B cell (primary cell): ENCODE data around the gene FUNDC2. TPM values are rescaled to one million over a fixed set of nuclear protein-coding genes. Genes with fewer than 3 reads are reported as not detected.

Experiments
- ATAC-seq: fragments of 200-7000 bp; cut with Tn5 transposase; one replicate; pipeline ENCODE4 v1.10.0; 2021; ENCODE audit warnings: low read depth, mild to moderate bottlenecking, moderate number of reproducible peaks, moderate library complexity
- CTCF ChIA-PET: fragments of 350-600 bp; sonication (Branson Sonifier 250); formaldehyde crosslinking; loops from one replicate; lab custom pipeline; 2021; ENCODE audit warnings: antibody characterized with exemption, inconsistent platforms; lab: Charles Lee
- POLR2A ChIA-PET: fragments of 350-600 bp; sonication (Branson Sonifier 250); formaldehyde crosslinking; loops from one replicate; lab custom pipeline; 2021; ENCODE audit warnings: antibody characterized with exemption; lab: Charles Lee
- DNase-seq: peaks from one replicate; pipeline ENCODE4 v3.0.0; 2013
- H2AFZ ChIP-seq: 2 replicates; pipeline ENCODE4 v1.6.1; 2012; ENCODE audit warnings: mild to moderate bottlenecking, low read depth, low read length; ENCODE audit not compliant: insufficient read depth, poor library complexity, severe bottlenecking
- H3K27ac ChIP-seq, 2 donors: 1 replicate in 1 of 2; 2 replicates in 1 of 2; pipeline ENCODE4 v1.5.1; 2012 to 2013; ENCODE audit warnings: low read length in 2 of 2, mild to moderate bottlenecking in 2 of 2, moderate library complexity in 1 of 2
- H3K27me3 ChIP-seq, 4 experiments: fragments of 200-600 bp in 1 of 4; sonication (generic) in 1 of 4; replicated peaks in 1 of 4; 1 replicate in 2 of 4; 2 replicates in 2 of 4; pipeline versions ENCODE4 v1.6.1 to v1.7.0; 2013 to 2016; ENCODE audit warnings: low read length in 3 of 4, mild to moderate bottlenecking in 2 of 4, mixed read lengths in 1 of 4, moderate library complexity in 1 of 4; ENCODE audit not compliant: insufficient read depth in 4 of 4, control insufficient read depth in 3 of 4; ENCODE audit errors: control extremely low read depth in 1 of 4
- H3K36me3 ChIP-seq, 2 experiments: replicated peaks in 1 of 2; 1 replicate in 1 of 2; 2 replicates in 1 of 2; pipeline versions ENCODE4 v1.6.1 to v1.7.1; 2013; ENCODE audit warnings: low read length in 1 of 2; ENCODE audit not compliant: insufficient read depth in 2 of 2, control insufficient read depth in 1 of 2; ENCODE audit errors: control extremely low read depth in 1 of 2, extremely low read depth in 1 of 2
- H3K4me1 ChIP-seq, 2 donors: fragments of 200-600 bp in 1 of 2; sonication (generic) in 1 of 2; 1 replicate in 1 of 2; 2 replicates in 1 of 2; pipeline versions ENCODE4 v1.5.1 to v1.6.1; 2013 to 2017; ENCODE audit warnings: low read length in 2 of 2; ENCODE audit not compliant: control insufficient read depth in 2 of 2, insufficient read depth in 2 of 2
- H3K4me2 ChIP-seq: replicated peaks from 2 replicates; pipeline ENCODE3; 2012; ENCODE audit warnings: mild to moderate bottlenecking, low read depth, low read length; ENCODE audit not compliant: poor library complexity, severe bottlenecking
- H3K4me3 ChIP-seq, 5 experiments: fragments of 200-600 bp in 1 of 5; sonication (generic) in 1 of 5; 1 replicate in 3 of 5; 2 replicates in 2 of 5; pipeline versions ENCODE4 v1.5.1 to v1.7.0; 2011 to 2016; ENCODE audit warnings: low read length in 4 of 5, mild to moderate bottlenecking in 4 of 5, low read depth in 2 of 5, control low read depth in 1 of 5, moderate library complexity in 1 of 5; ENCODE audit not compliant: insufficient read depth in 1 of 5; ENCODE audit errors: control extremely low read depth in 1 of 5, extremely low read depth in 1 of 5
- H3K79me2 ChIP-seq: fragments of 200-600 bp; sonication (generic); one replicate; pipeline ENCODE4 v1.6.0; 2016; ENCODE audit warnings: low read length; ENCODE audit not compliant: control insufficient read depth, insufficient read depth
- H3K9ac ChIP-seq: fragments of 200-600 bp; sonication (generic); 2 replicates; pipeline ENCODE4 v1.6.1; 2017; ENCODE audit warnings: mild to moderate bottlenecking, low read length, moderate library complexity
- H3K9me3 ChIP-seq, 3 donors: one replicate each; pipeline versions ENCODE4 v1.6.1 to v1.7.1; 2013; ENCODE audit warnings: low read length in 2 of 3; ENCODE audit not compliant: control insufficient read depth in 2 of 3, insufficient read depth in 1 of 3; ENCODE audit errors: control extremely low read depth in 1 of 3
- H4K20me1 ChIP-seq: 2 replicates; pipeline ENCODE4 v1.6.0; 2012; ENCODE audit warnings: mild to moderate bottlenecking, low read length; ENCODE audit not compliant: insufficient read depth, control insufficient read depth, poor library complexity, severe bottlenecking
- H3K27ac Mint-ChIP-seq: one replicate; pipeline ENCODE4 v1.8.0; 2021; ENCODE audit warnings: mixed read lengths
- H3K27me3 Mint-ChIP-seq: one replicate; pipeline ENCODE4 v1.8.0; 2021; ENCODE audit warnings: mixed read lengths
- H3K4me1 Mint-ChIP-seq: one replicate; pipeline ENCODE4 v1.8.0; 2021; ENCODE audit warnings: mixed read lengths
- H3K4me3 Mint-ChIP-seq: one replicate; pipeline ENCODE4 v1.8.0; 2021; ENCODE audit warnings: mixed read lengths
- H3K9me3 Mint-ChIP-seq: one replicate; pipeline ENCODE4 v1.8.0; 2022; ENCODE audit warnings: mixed read lengths; ENCODE audit not compliant: insufficient read depth
- CTCF ChIP-seq: fragments of 200-600 bp; IDR thresholded peaks from one replicate; pipeline ENCODE4 v1.8.0; 2022; ENCODE audit warnings: antibody characterized with exemption, mild to moderate bottlenecking
- EZH2 ChIP-seq: IDR thresholded peaks from 2 replicates; pipeline ENCODE4 v1.6.1; 2012; ENCODE audit warnings: borderline replicate concordance, low read depth, mild to moderate bottlenecking, moderate library complexity, low read length; ENCODE audit not compliant: insufficient read depth, poor library complexity, severe bottlenecking
- WGBS: methylation state at CpG from one replicate; pipeline ENCODE4 v1.1.5; 2013; ENCODE audit warnings: missing lambda C conversion rate; ENCODE audit not compliant: insufficient coverage; 5-methylcytosine and 5-hydroxymethylcytosine counted together
- intact Hi-C: fragments of 100-400 bp; cut with micrococcal nuclease; formaldehyde crosslinking; loops from one replicate; pipeline ENCODE4 v1.10.0; 2022
- polyA plus RNA-seq: library from polyadenylated mRNA; depleted of rRNA; stranded (reverse); fragments of >200 nt; gene quantifications from 2 replicates; pipeline ENCODE4 v1.2.3, GENCODE V29; 2012
- total RNA-seq, 2 donors: library from RNA; stranded (reverse); fragments of 120-200 nt in 1 of 2; gene quantifications; 1 replicate in 1 of 2; 2 replicates in 1 of 2; pipeline versions ENCODE4 v1.2.3 to v1.2.4, GENCODE V29; 2013 to 2022

Gene FUNDC2
- total and polyA plus RNA-seq, 2 donors (not counting 1 experiment from before 2014, with no cell fraction given): 32.3 to 46.5 TPM

DNA sequence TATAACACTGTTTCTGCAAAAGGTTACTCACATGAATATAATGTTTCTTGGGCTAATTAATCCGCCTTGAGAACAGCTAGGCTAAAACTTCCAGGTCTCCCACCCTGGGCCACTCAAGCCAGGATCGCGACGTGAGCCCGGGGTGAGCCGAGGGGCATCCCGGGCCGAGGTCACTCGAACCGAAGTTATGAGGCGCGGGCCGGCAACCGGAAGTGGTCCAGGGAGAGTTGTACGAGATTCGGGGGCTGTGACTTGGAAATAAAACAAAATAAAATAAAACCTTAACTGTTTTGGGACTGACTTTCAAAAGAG is 44.0 kb downstream of the FUNDC2 start:
- Mint-ChIP-seq H3K4me1 (peaks cover 49% of the 10 kb centered on the region), H3K27me3 (no peaks in the 10 kb centered on the region), H3K27ac (peak overlapping the region; percentile 87), H3K9me3 (no peaks in the 10 kb centered on the region), H3K4me3 (peak overlapping the region; percentile 85)
- ChIA-PET CTCF (interaction anchor here (0.9 kb wide), 1 partner anchor 44 kb away, joined by 6 read pairs; the partner anchor contains the start of gene FUNDC2), POLR2A (interaction anchor here (1.8 kb wide), 1 partner anchor 44 kb away, joined by 7 read pairs; the partner anchor contains the start of gene FUNDC2)
- DNase-seq (no peak), ATAC-seq (peak; percentile 1)
- intact Hi-C loops: no loop called here
- Histone ChIP-seq H3K79me2 (peaks cover 14% of the 10 kb centered on the region), H2AFZ (peak overlapping the region; percentile 65), H4K20me1 (no peaks in the 10 kb centered on the region), H3K4me1 (peaks cover 17 to 34% of the 10 kb centered on the region in 2 donors), H3K9ac (peak overlapping the region; percentile 78), H3K4me3 (peak overlapping the region; percentile 62 to 81 (median 77)), H3K27ac (peak overlapping the region; percentile 88 to 89), H3K27me3 (no peaks in the 10 kb centered on the region), H3K4me2 (peak overlapping the region; percentile 70), H3K9me3 (no peaks in the 10 kb centered on the region), H3K36me3 (no peaks in the 10 kb centered on the region)
- TF ChIP-seq EZH2 (no peak), CTCF (no peak)
- WGBS: no CpG with 5 or more reads among the region's 16 CpGs

DNA sequence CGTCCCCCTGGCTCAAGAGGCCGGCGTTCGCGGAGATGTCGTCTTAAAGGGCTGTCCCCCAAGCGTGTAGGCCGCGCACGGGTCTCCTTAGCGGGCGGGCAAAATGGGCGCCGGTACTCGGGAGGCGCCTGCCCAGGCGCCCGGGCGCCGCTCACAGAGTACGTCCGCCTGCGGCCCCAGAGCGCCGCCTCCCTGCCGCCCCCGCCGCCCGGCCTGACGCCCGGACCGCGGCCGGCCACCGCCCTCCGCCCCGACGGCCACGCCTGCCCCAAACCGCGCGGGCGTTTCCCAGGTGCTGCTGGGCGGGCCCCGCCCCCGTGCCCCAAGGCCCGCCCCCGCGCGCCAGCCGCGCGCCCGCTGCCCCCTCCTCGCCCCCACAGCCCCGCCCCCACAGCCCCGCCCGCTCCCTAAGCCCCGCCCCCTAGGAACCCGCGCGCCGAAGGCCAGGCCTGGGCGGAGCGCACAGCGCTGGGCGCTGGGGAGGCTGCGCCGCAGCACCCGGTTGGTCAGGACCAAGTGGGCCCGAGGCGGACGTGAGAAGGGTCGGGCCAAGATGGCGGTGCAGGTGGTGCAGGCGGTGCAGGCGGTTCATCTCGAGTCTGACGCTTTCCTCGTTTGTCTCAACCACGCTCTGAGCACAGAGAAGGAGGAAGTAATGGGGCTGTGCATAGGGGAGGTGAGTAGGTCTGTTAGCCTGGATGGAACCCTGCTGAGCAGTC is 44.5 kb downstream of the FUNDC2 start, which contains the start of the genes BRCC3, CMC4 and MTCP1:
Gene BRCC3 (plus strand): TSS at position 534 of the 719 bp plus-strand sequence. CDS start 20 bp downstream, at position 554.
Gene CMC4 (minus strand): TSS at position 162 of the 719 bp plus-strand sequence. CDS start 7,113 bp downstream, outside the sequence.
Gene MTCP1 (minus strand): TSS at position 162 of the 719 bp plus-strand sequence. CDS start 5,126 bp downstream, outside the sequence.
- Histone ChIP-seq H3K4me2 (peak within 1 kb of the TSS; percentile 77), H3K27me3 (no peaks in the 10 kb centered on the region), H3K9me3 (no peaks in the 10 kb centered on the region), H3K79me2 (peaks cover 14% of the 10 kb centered on the region), H3K27ac (peak within 1 kb of the TSS; percentile 88 to 89), H3K9ac (peak within 1 kb of the TSS; percentile 78), H3K36me3 (no peaks in the 10 kb centered on the region), H3K4me3 (peak within 1 kb of the TSS; percentile 62 to 81 (median 77)), H4K20me1 (no peaks in the 10 kb centered on the region), H2AFZ (peak within 1 kb of the TSS; percentile 81), H3K4me1 (peaks cover 17 to 34% of the 10 kb centered on the region in 2 donors)
- Mint-ChIP-seq H3K4me1 (peaks cover 50% of the 10 kb centered on the region), H3K9me3 (no peaks in the 10 kb centered on the region), H3K27ac (peak within 1 kb of the TSS; percentile 95), H3K4me3 (peak within 1 kb of the TSS; percentile 94), H3K27me3 (no peaks in the 10 kb centered on the region)
- peak; percentile 88 for DNase-seq
- WGBS: 2% methylated on average over 38 of the region's 81 CpGs
- ChIA-PET POLR2A (interaction anchor here (1.8 kb wide), 1 partner anchor 44 kb away, joined by 7 read pairs; the partner anchor contains the start of gene FUNDC2), CTCF (interaction anchor here (0.9 to 1.4 kb wide), 2 partner anchors 22 to 44 kb away, joined by 3 to 6 read pairs; partner anchors contain the start of gene FUNDC2)
- TF ChIP-seq EZH2: no peak
- TF ChIP-seq CTCF: no peak
- intact Hi-C loops: loop anchor here (1.0 kb wide), 3 partner anchors 14 to 144 kb away; no protein-coding TSS in a partner anchor
- ATAC-seq: peak; percentile 84
